SJCRH30 (cell line): Measurements from ENCODE around the gene TNNI3. TPM values are rescaled to one million over a fixed set of nuclear protein-coding genes. Genes with fewer than 3 reads are reported as not detected.
"Not testable (repeated sequence)": the region's sequence is repeated elsewhere in the genome, so short reads cannot be mapped to it uniquely, and the experiment has no call there.

Experiments used
- DNase-seq, 2 experiments: peaks; one replicate each; pipeline ENCODE4 v3.0.0-alpha.2; 2015 to 2020
- H3K27ac ChIP-seq: fragments of 250-450 bp; sonication (Bioruptor Pico); 2 replicates; pipeline ENCODE4 v1.5.1; 2020; ENCODE audit warnings: mild to moderate bottlenecking, moderate library complexity
- H3K27me3 ChIP-seq: fragments of 250-450 bp; sonication (Bioruptor Pico); 2 replicates; pipeline ENCODE4 v1.5.1; 2020; ENCODE audit warnings: mild to moderate bottlenecking, moderate library complexity
- H3K36me3 ChIP-seq: fragments of 250-450 bp; sonication (Bioruptor Pico); 2 replicates; pipeline ENCODE4 v1.5.1; 2020; ENCODE audit warnings: mild to moderate bottlenecking, moderate library complexity
- H3K4me1 ChIP-seq: fragments of 250-450 bp; sonication (Bioruptor Pico); 2 replicates; pipeline ENCODE4 v1.5.1; 2020; ENCODE audit warnings: mild to moderate bottlenecking, moderate library complexity
- H3K4me3 ChIP-seq: fragments of 250-450 bp; sonication (Bioruptor Pico); 2 replicates; pipeline ENCODE4 v1.5.1; 2020; ENCODE audit warnings: mild to moderate bottlenecking, moderate library complexity
- H3K9me3 ChIP-seq: fragments of 250-450 bp; sonication (Bioruptor Pico); replicated peaks from 2 replicates; pipeline ENCODE4 v1.5.1; 2020; ENCODE audit warnings: mild to moderate bottlenecking, moderate library complexity
- total RNA-seq: library from RNA; depleted of rRNA; stranded (reverse); fragments of >200 nt; shearing (Covaris generic); gene quantifications from 2 replicates; pipeline ENCODE4 v1.2.3, GENCODE V29; 2014

The TNNI3 gene
- total RNA-seq, 1 experiment from 2014 or later: 2.5 TPM

- Histone ChIP-seq H3K36me3 (no peaks in the 10 kb centered on the region), H3K27me3 (peaks cover 6% of the 10 kb centered on the region; the same call in 1 of the 2 replicates), H3K27ac (no peak overlapping the region), H3K4me1 (0 out of 2 replicates have a peak, but pooled peaks cover 3% of the 10 kb centered on the region), H3K9me3 (no peaks in the 10 kb centered on the region), H3K4me3 (peak overlapping the region; percentile 41)
- peak; percentile 78 to 86 for DNase-seq
These were observed 21.5 kb upstream of the TNNI3 start for GRCh38 chr19:55178781-55179599.

GRCh38 chr19:55176076-55176475 lies 18.5 kb upstream of the TNNI3 start:
- no peaks in the 10 kb centered on the region for H3K9me3 ChIP-seq
- H3K36me3 ChIP-seq: no peaks in the 10 kb centered on the region
- no peak overlapping the region for H3K27ac ChIP-seq
- H3K27me3 ChIP-seq: peaks cover 9% of the 10 kb centered on the region; the same call in 1 of the 2 replicates
- no peak for DNase-seq
- H3K4me1 ChIP-seq: 0 out of 2 replicates have a peak, but pooled peaks cover 3% of the 10 kb centered on the region
- H3K4me3 ChIP-seq: no peak overlapping the region

- Histone ChIP-seq H3K4me1 (0 out of 2 replicates have a peak, but pooled peaks cover 3% of the 10 kb centered on the region), H3K36me3 (no peaks in the 10 kb centered on the region), H3K9me3 (no peaks in the 10 kb centered on the region), H3K27me3 (peaks cover 9% of the 10 kb centered on the region; the same call in 1 of the 2 replicates), H3K4me3 (no peak overlapping the region), H3K27ac (no peak overlapping the region)
- DNase-seq: no peak
These were observed 17.8 kb upstream of the TNNI3 start for GRCh38 chr19:55175117-55175867.

- peaks cover 9% of the 10 kb centered on the region; the same call in 1 of the 2 replicates for H3K27me3 ChIP-seq
- DNase-seq: no peak
- no peaks in the 10 kb centered on the region for H3K9me3 ChIP-seq
- H3K27ac ChIP-seq: no peak overlapping the region
- no peak overlapping the region for H3K4me3 ChIP-seq
- no peaks in the 10 kb centered on the region for H3K36me3 ChIP-seq
- 0 out of 2 replicates have a peak, but pooled peaks cover 3% of the 10 kb centered on the region for H3K4me1 ChIP-seq
These were observed 17.0 kb upstream of the TNNI3 start for GRCh38 chr19:55174425-55175116.

DNA sequence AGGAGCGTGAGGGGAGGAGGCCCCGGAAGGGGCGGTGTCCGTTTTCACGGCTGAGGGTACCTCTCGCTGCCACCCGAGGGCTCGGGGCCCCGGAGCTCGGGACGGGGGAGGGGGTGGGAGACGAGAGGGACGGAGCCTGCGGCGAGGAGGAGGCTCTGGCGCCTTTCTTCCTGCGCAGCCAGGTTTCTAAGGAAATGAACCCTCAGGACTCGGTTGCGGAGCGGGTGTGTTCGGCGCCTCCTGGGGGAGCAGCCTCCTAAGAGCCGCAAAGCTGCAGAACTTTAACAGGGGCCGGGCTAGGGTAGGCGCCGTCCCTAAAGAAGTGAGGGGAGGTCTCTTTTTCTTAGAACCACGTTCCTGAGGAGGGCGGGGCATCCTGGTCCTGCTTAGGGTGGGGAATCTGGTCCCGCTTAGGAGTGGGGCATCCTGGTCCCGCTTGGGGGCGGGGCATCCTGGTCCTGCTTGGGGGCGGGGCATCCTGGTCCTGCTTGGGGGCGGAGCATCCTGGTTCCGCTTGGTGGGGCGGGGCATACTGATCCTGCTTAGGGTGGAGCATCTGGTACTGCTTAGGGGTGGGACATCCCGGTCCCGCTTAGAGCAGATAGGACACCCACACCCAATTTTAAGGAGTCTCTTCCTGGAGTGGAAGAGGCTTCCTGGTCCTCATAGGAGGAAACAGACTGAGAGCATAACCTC lies 16.3 kb upstream of the TNNI3 start:
- no peaks in the 10 kb centered on the region for H3K9me3 ChIP-seq
- DNase-seq: peak; percentile 51 to 53
- peaks cover 9% of the 10 kb centered on the region; the same call in 1 of the 2 replicates for H3K27me3 ChIP-seq

GRCh38 chr19:55173186-55173713 lies 15.7 kb upstream of the TNNI3 start:
- no peaks in the 10 kb centered on the region for H3K4me1 ChIP-seq
- no peak for DNase-seq
- no peak overlapping the region for H3K27ac ChIP-seq
- no peaks in the 10 kb centered on the region for H3K9me3 ChIP-seq
- H3K4me3 ChIP-seq: peak overlapping the region; percentile 48
- peaks cover 9% of the 10 kb centered on the region; the same call in 1 of the 2 replicates for H3K27me3 ChIP-seq
- no peaks in the 10 kb centered on the region for H3K36me3 ChIP-seq

More for the DNA sequence above, 16.3 kb upstream of the TNNI3 start:
- Histone ChIP-seq H3K27ac (no peak overlapping the region), H3K4me3 (peak overlapping the region; percentile 48), H3K4me1 (0 out of 2 replicates have a peak, but pooled peaks cover 1% of the 10 kb centered on the region), H3K36me3 (no peaks in the 10 kb centered on the region)

DNA sequence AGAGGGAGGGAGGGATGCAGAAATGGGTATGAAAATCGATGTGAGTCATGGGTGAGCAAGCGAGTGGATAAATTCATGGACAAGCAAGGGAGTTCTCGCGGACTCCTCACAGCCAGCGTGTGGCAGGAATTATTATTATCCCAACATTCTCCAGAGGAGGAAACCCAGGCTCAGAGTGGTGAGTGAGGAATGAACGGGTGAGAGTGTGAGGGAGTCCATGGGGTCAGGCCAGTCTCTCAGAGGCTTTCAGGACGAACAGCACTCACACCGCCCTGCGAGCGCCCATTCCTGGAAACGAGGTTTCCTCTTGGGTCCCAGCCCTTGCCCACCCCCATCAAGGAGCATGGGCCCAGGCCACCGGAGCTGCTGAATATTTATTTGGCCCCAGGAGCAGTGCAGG lies 15.2 kb upstream of the TNNI3 start:
- no peak for DNase-seq
- Histone ChIP-seq H3K27me3 (peaks cover 4% of the 10 kb centered on the region; the same call in 1 of the 2 replicates), H3K9me3 (no peaks in the 10 kb centered on the region), H3K27ac (no peak overlapping the region), H3K36me3 (no peaks in the 10 kb centered on the region), H3K4me3 (no peak overlapping the region), H3K4me1 (no peaks in the 10 kb centered on the region)

DNA sequence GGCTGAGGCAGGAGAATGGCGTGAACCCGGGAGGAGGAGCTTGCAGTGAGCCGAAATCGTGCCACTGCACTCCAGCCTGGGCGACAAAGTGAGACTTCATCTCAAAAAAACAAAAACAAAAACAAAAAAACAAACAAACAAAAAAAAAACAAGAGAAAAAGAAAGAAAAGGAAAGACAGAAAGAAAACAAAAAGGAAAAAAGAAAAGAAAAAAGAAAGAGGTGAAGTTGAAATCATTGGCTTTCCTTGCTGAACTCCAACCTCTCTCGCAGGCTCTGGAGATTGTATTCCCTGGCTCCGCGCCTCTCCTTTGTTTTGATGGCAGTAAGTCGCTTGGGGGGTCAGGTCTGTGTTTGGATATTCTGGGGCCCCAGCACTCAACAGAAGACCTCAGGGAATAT lies 14.8 kb upstream of the TNNI3 start:
- not testable (repeated sequence) for H3K4me3 ChIP-seq, H3K27ac ChIP-seq, H3K27me3 ChIP-seq, H3K9me3 ChIP-seq, H3K4me1 ChIP-seq, H3K36me3 ChIP-seq, DNase-seq

- H3K9me3 ChIP-seq: no peaks in the 10 kb centered on the region
- no peak overlapping the region for H3K4me3 ChIP-seq
- no peaks in the 10 kb centered on the region for H3K36me3 ChIP-seq
- 0 out of 2 replicates have a peak, but pooled peaks cover 4% of the 10 kb centered on the region for H3K4me1 ChIP-seq
- DNase-seq: no peak
- no peak overlapping the region for H3K27ac ChIP-seq
- H3K27me3 ChIP-seq: 0 out of 2 replicates have a peak, but pooled peaks cover 2% of the 10 kb centered on the region
These were observed 13.9 kb upstream of the TNNI3 start for GRCh38 chr19:55171440-55171839.

GRCh38 chr19:55169136-55169535 lies 11.6 kb upstream of the TNNI3 start:
- DNase-seq: no peak
- Histone ChIP-seq H3K27me3 (0 out of 2 replicates have a peak, but pooled peaks cover 2% of the 10 kb centered on the region), H3K36me3 (no peaks in the 10 kb centered on the region), H3K27ac (no peak overlapping the region), H3K9me3 (no peaks in the 10 kb centered on the region), H3K4me1 (peaks cover 4% of the 10 kb centered on the region; the same call in 1 of the 2 replicates), H3K4me3 (no peak overlapping the region)

DNA sequence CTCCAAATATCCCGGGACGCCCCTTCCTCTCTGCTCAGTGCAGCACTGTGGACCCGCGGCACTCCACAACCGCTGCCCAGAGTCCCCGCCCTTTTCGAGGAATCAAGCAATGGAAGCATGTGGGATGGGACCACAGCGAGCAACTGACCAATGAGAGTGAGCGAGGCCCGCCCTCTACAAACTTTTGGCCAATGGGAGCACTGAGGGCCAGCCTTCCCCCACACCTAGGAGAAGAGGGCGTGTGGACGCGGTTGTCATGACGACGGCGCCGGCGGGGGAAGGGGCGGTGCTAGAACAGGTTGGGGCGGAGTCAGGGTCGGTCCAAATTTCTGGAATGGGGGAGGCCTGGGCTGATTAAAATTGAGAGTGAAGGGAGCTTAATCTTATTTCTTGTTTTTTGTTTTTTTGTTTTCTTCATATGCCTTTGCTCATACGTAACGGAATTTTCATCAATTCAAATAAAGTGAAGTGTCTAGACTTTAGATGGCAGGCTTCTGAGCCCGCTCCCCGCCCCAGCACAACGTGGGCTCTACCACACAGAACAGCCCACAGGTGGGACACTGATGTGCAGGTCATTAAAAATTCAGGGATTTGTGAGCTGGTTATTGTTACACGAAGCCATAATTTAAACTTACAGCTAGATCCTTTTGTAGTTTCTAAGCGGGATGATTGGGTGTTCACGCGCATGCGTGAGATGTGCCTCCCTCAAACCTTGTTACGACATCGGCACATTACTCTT lies 9.2 kb upstream of the TNNI3 start, which contains the start of gene DNAAF3:
Gene DNAAF3, minus strand, starts transcription at position 84 of the 739 bp plus-strand sequence. CDS start 200 bp downstream, outside the sequence.
- Histone ChIP-seq H3K4me3 (peak within 1 kb of the TSS; percentile 51), H3K36me3 (no peaks in the 10 kb centered on the region), H3K4me1 (peaks cover 4% of the 10 kb centered on the region; the same call in 1 of the 2 replicates), H3K27ac (no peak within 1 kb of the TSS), H3K27me3 (0 out of 2 replicates have a peak, but pooled peaks cover 2% of the 10 kb centered on the region), H3K9me3 (no peaks in the 10 kb centered on the region)
- peak; percentile 97 to 98 for DNase-seq

DNA sequence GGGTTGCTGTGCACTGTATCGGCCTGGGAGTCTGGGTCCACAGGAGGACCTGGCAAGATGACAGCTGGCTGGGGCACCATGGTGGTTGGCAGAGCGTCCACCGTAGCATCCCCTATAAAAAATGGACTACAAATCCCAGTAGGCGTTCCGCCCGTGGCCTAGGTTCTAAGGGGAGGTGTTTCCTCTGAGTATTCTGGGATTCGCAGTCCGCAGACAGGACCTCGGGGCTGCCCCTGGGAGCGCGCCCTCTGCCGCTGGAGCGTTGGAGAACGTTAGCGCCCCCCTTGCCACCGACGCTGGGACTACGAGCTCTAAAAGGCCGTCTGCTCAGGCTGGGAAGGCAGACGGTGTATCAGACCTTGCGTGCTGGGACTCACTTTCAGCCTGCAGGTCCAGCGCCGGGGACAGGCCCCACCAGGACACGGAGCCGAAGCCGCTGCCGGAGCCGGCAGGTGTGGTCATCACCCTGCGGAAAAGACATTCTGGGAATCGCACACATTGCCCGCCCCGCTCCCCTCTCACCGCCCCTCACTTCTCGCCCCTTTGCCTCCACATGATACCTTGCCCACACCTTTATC lies 8.5 kb upstream of the TNNI3 start:
- Histone ChIP-seq H3K27me3 (no peaks in the 10 kb centered on the region), H3K4me1 (peaks cover 4% of the 10 kb centered on the region; the same call in 1 of the 2 replicates), H3K4me3 (peak overlapping the region; percentile 51), H3K27ac (no peak overlapping the region), H3K9me3 (no peaks in the 10 kb centered on the region), H3K36me3 (no peaks in the 10 kb centered on the region)
- peak; percentile 75 to 79 for DNase-seq
